Testis (tissue), 2 donors: ENCODE data around the gene RIMKLA.

Experiments used
- CTCF ChIP-seq, 3 experiments: fragments of 450-650 bp in 2 of 3; fragments of 200-600 bp in 1 of 3; sonication (generic) in 1 of 3; IDR thresholded peaks; one replicate each; pipeline ENCODE4 v1.5.1; 2016 to 2019; ENCODE audit warnings: antibody characterized with exemption in 3 of 3, mild to moderate bottlenecking in 2 of 3, moderate library complexity in 1 of 3
- POLR2A ChIP-seq: fragments of 450-650 bp; IDR thresholded peaks from one replicate; pipeline ENCODE4 v1.6.1; 2017; ENCODE audit warnings: antibody characterized with exemption, mild to moderate bottlenecking, moderate library complexity

GRCh38 chr1:42461196-42461595 lies 80.6 kb downstream of the RIMKLA start:
- no peak for TF ChIP-seq CTCF (IDR thresholded peaks at IDR 0.05)
- no peak for TF ChIP-seq POLR2A
